ENCODE measurements around the gene FBXW7. TPM values are rescaled to one million over a fixed set of nuclear protein-coding genes. Genes with fewer than 3 reads are reported as not detected.

The FBXW7 gene
- total and polyA plus RNA-seq, 2 of the 8 experiments (the other 6 are each of a cell fraction or from before 2014, with no cell fraction given), result 6.0 to 26.7 TPM

DNA sequence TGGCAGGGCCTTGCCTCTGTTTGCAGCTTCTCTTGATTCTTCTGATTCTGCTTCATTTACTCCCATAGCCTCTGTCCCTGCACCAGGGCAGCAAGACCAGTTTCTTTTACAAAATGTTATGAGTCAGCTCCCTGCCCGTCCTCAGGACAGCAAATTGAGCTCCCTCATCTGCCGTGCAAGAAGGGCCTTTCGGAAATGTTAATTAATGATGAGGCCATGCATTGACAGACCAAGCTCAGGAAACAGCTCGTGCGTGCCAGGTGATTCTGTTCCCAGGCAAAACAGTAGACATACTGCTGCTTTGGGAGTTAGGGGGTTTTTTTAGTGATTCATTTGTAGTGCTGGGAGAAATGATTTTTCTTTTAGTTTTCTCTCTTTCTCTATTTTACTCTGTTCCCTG is 231.7 kb downstream of the FBXW7 start:
- no peak overlapping the region for H3K27ac ChIP-seq (ENCODE audit: low read depth, low read length)
- CTCF ChIA-PET (ENCODE audit: partially characterized antibody), result no interaction called here
- no peaks in the 10 kb centered on the region for H3K79me1 ChIP-seq (ENCODE audit: low read depth, low read length)
- POLR2A ChIA-PET (ENCODE audit: partially characterized antibody), result no interaction called here
- H2BK12ac ChIP-seq (ENCODE audit: low read depth, low read length), result no peak overlapping the region
- no peak overlapping the region for H3K56ac ChIP-seq (replicated peaks; ENCODE audit: insufficient read length, low read depth, low read length)
- no peaks in the 10 kb centered on the region for H3K36me3 ChIP-seq (ENCODE audit: control insufficient read depth in 2 of 4, insufficient read depth in 4 of 4, low read length in 3 of 4)
- H3K4me3 ChIP-seq (ENCODE audit: extremely low read depth in 1 of 4, insufficient read depth in 2 of 4, low read depth in 3 of 4, low read length in 4 of 4), result no peak overlapping the region
- no peak for DNase-seq (ENCODE audit: low read depth in 1 of 2, low spot score in 2 of 2)
- no peak overlapping the region for H3K4ac ChIP-seq (replicated peaks; ENCODE audit: insufficient read length, low read depth, low read length)
- no peaks in the 10 kb centered on the region for H3K9me3 ChIP-seq (ENCODE audit: insufficient read depth in 2 of 2, low read depth in 1 of 2, low read length in 1 of 2)
- no peaks in the 10 kb centered on the region for H3K23me2 ChIP-seq (ENCODE audit: low read depth, low read length)
- WGBS, 2 experiments (ENCODE audit: extremely low coverage in 1 of 2, insufficient coverage in 1 of 2, insufficient read length in 1 of 2, insufficient replicate concordance in 2 of 2, low coverage in 1 of 2, low lambda C conversion rate in 2 of 2, missing lambda C conversion rate in 1 of 2), result 86% methylated on average over 5 of the region's 5 CpGs; no CpG with 5 or more reads in 1 of the 2 experiments
- H2AFZ ChIP-seq (ENCODE audit: low read length), result no peak overlapping the region
- no peaks in the 10 kb centered on the region for H3K79me2 ChIP-seq (ENCODE audit: control insufficient read depth in 1 of 2, insufficient read depth in 2 of 2, low read length in 2 of 2)
- H2BK5ac ChIP-seq (ENCODE audit: low read depth, low read length), result no peak overlapping the region
- H3K14ac ChIP-seq (ENCODE audit: insufficient read length), result no peak overlapping the region
- no peak overlapping the region for H2BK15ac ChIP-seq (ENCODE audit: low read length)
- H3K27me3 ChIP-seq (replicated peaks in 1 of 4; ENCODE audit: control insufficient read depth in 3 of 4, extremely low read depth in 1 of 4, insufficient read depth in 3 of 4, low read length in 3 of 4), result no peaks in the 10 kb centered on the region
- no peak overlapping the region for H3K4me2 ChIP-seq (ENCODE audit: insufficient read depth in 1 of 2, low read depth in 2 of 2, low read length in 2 of 2)
- H4K8ac ChIP-seq (ENCODE audit: extremely low read depth, insufficient read depth, low read length), result no peak overlapping the region
- H4K20me1 ChIP-seq (replicated peaks in 1 of 2; ENCODE audit: control insufficient read depth in 1 of 2, insufficient read depth in 2 of 2, low read length in 2 of 2), result no peaks in the 10 kb centered on the region
- H2BK20ac ChIP-seq (ENCODE audit: low read length), result no peak overlapping the region
- no peak overlapping the region for H4K5ac ChIP-seq (ENCODE audit: insufficient read length, low read depth, low read length)
- no peak overlapping the region for H2BK120ac ChIP-seq (replicated peaks; ENCODE audit: low read depth, low read length)
- no peak overlapping the region for H3K23ac ChIP-seq (ENCODE audit: insufficient read length)
- no peak overlapping the region for H2AK5ac ChIP-seq (ENCODE audit: low read depth, low read length)
- H3K18ac ChIP-seq (ENCODE audit: extremely low read depth, low read length), result no peak overlapping the region
- FAIRE-seq, result no peak
- H3K9ac ChIP-seq (replicated peaks in 1 of 4; ENCODE audit: extremely low read depth in 1 of 4, low read depth in 3 of 4, low read length in 3 of 4), result no peak overlapping the region
- no peak overlapping the region for H4K91ac ChIP-seq (replicated peaks; ENCODE audit: insufficient read length, low read length)
- no peaks in the 10 kb centered on the region for H3K4me1 ChIP-seq (replicated peaks in 1 of 4; ENCODE audit: control insufficient read depth in 3 of 4, insufficient read depth in 4 of 4, low read length in 3 of 4)
- TF ChIP-seq SAP30 (IDR thresholded peaks at IDR 0.05; ENCODE audit: insufficient read depth, insufficient replicate concordance, low read length), result no peak
